ENCODE results near the gene CNGB1.
"Not testable (repeated sequence)": the region's sequence is repeated elsewhere in the genome, so short reads cannot be mapped to it uniquely, and the experiment has no call there.

The CNGB1 gene

GRCh38 chr16:57845115-57845514 is 125.8 kb downstream of the CNGB1 start:
- no peak for DNase-seq

GRCh38 chr16:57844416-57845030 is 126.4 kb downstream of the CNGB1 start:
- no peak for DNase-seq

GRCh38 chr16:57843400-57843799 is 127.5 kb downstream of the CNGB1 start:
- no peak for DNase-seq

GRCh38 chr16:57842601-57843000 is 128.3 kb downstream of the CNGB1 start:
- no peak for DNase-seq

GRCh38 chr16:57840833-57841232 is 130.1 kb downstream of the CNGB1 start:
- no peak for DNase-seq

GRCh38 chr16:57838161-57838560 is 132.8 kb downstream of the CNGB1 start:
- no peak for DNase-seq

- DNase-seq, result no peak
Observed at GRCh38 chr16:57837305-57838125, 133.4 kb downstream of the CNGB1 start.

GRCh38 chr16:57835439-57835838 is 135.5 kb downstream of the CNGB1 start:
- DNase-seq, result not testable (repeated sequence)

- no peak for DNase-seq
Observed at GRCh38 chr16:57834936-57835335, 136.0 kb downstream of the CNGB1 start.

Data from AML-193 (cell line).